HL-60/S4 (cell line): Measurements from ENCODE around the gene SLC25A26.

Experiments
- in situ Hi-C: fragments of 300-500 bp; cut with MboI; formaldehyde crosslinking; loops from 2 replicates; pipeline ENCODE4 v1.14.3; 2022; ENCODE audit warnings: low sequenced_read_pairs

The SLC25A26 gene

DNA sequence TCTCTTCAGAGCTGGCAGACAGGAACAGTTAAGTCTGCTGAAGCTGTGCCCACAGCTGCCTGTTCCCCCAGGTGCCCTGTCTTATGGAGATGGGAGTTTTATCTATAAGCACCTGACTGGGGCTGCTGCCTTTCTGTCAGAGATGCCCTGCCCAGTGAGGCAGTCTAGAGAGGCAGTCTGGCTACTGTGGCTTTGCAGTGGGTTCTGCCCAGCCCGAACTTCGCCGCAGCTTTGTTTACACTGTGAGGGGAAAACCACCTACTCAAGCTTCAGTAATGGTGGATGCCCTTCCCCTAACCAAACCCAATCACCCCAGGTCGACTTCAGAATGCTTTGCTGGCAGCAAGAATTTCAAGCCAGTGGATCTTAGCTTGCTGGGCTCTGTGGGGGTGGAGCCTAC is 91.2 kb downstream of the SLC25A26 start:
- in situ Hi-C loops = no loop called here

DNA sequence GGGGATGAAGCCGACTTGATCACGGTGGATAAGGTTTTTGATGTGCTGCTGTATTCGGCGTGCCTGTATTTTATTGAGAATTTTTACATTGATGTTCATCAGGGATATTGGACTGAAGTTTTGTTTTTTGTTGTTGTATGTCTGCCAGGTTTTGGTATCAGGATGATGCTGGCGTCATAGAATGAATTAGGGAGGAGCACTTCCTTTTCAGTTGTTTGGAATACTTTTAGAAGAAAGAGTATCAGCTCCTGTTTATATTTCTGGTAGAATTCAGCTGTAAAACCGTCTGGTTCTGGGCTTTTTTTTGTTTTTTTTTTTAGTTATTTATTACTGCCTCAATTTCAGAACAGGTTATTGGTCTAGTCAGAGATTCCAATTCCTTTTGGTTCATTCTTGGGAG is 93.7 kb downstream of the SLC25A26 start:
- in situ Hi-C loops = no loop called here

DNA sequence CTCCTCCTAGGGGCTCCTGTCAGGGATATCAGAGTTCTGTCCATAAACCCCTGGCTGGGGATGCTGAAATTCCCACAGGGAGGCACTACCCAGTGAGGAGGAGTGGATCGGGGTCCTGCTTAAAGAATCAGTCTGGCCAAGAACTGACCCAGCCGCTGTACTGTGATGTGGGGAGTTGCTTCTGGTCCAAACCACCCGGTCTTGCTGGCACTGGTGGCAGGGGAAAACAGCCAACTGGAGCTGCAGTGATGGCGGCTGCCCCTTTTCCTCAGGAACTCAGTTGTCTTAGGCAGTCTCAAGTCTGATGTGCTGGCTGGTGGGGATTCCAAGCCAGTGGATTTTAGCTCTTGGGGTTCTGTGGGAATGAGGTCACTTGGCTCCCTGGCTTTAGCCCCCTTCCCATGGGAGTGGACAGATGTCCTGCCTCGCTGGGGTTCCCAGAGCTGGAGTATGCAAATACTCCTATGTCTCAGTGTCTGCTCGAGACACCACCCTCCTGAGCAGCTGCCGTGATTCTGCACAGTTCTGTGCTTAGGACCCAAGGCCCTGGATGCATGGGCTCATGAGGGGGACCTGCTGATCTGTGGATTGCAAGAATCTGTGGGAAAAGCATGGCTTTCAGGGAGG is 97.1 kb downstream of the SLC25A26 start:
- in situ Hi-C loops = no loop called here

DNA sequence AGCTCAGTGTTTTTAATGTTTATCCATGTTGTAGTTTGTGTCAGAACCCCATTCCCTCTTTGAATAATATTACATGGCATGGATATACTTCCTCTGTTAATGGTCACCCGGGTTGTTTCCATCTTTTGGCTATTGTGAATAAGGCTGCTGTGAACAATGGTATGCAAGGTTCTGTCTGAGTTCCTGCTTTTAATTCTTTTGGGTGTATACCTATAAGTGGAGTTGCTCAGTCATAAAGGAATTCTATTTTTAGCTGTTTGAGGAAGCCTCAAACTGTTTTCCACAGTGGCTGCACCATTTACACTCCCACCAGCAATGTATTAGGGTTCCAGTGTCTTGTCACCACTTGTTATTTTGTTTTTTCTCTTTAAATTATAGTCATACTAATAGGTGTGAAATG is 99.6 kb downstream of the SLC25A26 start:
- in situ Hi-C loops = no loop called here

DNA sequence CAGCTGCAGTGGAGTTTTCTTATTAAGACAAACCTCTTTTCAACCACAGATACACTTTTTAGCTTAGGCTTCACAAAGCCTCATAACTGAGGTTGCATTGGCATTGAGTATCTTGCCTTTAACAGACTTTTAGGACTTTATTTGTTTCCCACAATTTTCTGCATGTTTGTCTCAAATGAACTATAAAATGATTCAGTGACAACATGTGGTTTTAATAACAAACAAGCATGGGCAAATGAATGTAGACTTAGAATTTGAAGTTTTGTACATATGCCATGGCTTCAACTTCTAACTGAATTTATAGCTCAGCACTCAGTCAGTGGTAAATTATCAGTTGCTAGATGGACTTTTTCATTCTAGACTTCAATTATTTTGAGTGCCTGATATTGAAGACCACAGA is 101.6 kb downstream of the SLC25A26 start:
- in situ Hi-C loops = no loop called here

DNA sequence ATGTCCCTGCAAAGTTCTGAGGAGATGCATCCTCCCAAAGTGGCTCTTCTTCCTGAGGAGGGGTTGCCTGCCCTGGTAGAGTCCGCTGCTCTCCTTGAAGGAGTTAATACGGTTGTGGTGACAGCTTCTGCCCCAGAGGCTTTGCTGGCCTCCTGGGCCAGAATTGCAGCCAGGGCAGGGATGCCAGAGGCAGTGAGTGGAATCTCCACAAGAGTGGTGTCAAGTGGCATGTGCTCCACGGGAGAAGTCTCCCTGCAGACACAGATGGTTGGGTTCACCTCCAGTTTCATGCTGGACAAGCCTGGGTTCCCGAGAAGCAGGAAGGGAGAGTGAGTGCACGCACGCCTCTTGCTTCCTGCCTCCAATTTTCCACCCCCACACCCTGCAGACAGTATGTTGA is 105.5 kb downstream of the SLC25A26 start:
- in situ Hi-C loops = no loop called here

DNA sequence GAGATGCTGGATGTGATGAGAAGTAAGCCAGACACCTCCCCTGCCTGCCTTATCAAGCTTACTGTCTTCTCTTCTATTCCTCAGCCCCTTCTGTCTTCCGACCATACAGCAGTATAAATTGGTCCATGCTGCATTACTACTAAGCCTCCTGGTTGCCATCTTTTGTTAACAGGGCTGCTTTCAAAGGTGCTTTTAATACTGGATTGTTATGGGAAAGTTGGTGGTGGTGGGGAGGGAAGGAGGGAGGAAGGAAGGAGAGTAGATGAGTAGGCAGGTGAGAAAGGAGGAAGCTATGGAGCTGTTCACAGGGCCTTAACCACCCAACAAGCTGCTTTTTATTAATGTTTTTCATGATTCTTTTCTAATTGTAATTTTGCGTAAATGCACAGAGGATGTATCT is 114.9 kb downstream of the SLC25A26 start:
- in situ Hi-C loops = no loop called here

DNA sequence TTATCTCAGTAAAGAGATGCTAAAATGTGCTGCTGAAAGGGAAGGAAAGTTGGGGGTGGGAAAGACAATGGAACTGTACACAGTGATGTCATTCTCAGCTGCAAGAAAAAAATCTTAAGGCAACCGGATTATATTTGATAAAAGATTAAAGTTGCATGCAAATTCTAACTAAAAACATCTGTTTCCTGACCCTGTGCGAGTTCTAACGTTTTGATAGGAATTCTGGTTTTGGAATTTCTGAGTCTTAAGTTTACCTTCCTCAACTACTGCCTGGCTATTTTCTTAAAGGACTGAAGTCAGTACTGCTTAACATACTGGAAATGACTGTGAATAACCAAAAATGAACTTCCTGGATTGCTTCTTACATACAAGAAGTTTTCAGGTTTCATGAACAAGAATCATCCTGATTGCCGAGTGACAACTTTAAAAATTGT is 115.5 kb downstream of the SLC25A26 start:
- in situ Hi-C loops = no loop called here

DNA sequence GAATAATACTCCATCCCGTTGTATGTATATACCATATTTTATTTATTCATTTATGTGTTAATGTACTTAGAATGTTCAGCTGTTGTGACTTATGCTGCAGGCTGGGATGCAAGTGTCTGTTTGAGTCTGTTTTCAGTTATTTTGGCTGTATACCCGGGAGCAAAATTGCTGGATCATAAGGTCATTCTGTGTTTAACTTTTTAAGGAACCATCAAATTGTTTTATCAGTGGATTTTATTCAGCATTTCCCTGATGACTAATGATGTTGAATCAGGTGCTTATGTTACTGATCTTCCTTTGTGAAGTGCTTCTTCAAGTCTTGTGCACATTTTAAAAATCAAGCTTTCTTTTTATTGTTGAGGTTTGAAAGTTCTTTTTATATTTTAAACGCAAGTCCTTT is 118.1 kb downstream of the SLC25A26 start:
- in situ Hi-C loops = no loop called here

DNA sequence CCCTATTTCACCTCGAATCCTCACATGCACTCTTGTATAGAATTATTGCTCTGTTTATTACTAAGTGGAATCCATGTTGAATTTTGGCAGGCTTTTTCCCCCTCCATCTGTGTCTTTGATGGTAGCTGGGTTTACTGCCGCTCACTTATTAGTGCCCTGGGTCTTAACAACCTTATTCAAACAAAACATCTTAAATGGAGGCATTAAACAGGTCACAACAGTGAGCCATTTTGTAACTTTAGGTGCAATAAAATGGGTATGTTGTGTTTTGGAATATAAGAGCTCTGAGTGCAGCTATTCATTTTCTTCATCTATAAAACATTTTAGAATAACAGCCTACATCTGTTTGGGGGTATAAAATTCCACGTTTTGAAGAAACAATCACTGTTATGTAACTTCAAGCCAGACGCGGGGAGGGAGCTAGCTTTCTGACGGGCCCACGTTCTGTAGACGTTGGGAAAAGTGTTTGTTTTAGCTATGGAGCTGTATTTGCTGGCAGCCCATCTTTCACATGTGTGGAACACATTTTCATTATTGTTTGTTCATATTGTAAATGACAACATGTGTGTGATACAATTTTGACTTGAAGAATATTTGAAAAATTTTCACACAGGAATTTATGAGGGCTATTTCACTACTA is 122.0 kb downstream of the SLC25A26 start:
- in situ Hi-C loops = no loop called here

DNA sequence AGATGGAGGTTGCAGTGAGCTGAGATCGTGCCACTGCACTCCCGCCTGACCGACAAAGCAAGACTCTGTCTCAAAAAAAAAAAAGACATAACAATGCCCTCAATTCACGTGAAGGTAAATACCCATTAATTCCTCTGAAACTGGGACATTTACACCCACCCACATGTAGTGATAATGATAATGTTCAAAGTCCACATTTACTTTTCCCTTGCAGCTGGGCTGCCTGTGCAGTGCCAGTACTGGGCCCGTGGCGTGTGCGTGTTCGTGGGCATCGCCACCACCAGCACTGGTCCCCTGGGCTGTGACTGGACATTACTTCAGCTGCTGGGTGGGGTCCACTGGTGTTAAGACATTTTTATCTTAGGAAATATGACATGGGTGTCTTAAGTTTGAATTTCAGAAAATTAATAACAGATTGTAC is 123.6 kb downstream of the SLC25A26 start:
- in situ Hi-C loops = no loop called here

DNA sequence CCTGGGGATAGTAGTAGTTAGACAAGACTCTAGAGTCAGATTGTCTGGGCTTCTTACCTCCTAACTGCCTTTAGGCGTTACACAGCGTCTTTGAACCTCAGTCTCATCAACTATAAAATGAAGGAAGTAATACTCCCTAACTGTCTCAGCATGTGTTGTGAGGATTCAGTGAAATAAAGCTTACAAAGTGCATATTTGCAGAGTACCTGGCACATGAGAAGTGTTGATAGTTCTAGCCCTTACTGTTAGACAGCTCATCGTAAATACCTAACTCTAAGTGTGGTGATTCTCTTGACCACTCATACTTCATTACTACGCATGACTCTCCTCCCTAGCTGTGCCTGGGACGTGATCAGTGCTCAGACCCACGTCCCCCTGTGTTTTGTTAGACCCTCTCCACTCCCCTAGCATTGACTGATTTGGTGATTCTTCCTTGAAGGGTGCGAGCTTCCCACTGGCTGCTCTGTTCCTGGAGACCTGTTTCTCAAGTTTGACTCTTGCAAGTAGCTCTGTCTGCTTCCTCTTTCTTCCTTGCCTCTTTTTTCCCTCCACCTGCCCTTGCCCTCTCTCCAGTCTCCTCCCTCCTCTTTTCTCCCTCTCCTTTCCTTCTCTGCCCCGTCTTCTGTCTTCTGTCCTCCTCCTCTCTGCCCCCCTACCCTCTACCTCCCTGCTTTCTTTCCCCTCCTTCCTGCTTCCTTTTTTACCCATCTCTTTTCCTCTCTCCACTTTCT is 124.2 kb downstream of the SLC25A26 start:
- in situ Hi-C loops = no loop called here

DNA sequence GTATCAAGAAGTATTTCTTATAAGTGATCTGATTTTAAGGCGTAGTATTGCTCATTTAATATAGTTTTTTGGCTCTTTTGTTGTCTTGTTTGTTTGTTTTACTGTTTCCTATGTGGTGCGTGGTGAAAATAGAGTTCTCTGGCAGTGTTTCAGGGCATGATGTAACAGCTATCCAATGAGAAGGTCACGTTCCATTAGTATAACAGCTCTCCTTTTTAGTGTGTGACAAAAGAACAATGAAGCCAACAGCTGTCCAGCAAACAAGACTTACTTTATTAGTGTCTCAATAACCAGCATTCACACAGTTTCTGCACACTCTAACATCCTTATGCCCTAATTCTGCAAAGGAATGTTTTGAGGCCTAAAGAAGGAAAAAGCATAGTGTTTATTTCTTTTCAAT is 127.9 kb downstream of the SLC25A26 start:
- in situ Hi-C loops = no loop called here

DNA sequence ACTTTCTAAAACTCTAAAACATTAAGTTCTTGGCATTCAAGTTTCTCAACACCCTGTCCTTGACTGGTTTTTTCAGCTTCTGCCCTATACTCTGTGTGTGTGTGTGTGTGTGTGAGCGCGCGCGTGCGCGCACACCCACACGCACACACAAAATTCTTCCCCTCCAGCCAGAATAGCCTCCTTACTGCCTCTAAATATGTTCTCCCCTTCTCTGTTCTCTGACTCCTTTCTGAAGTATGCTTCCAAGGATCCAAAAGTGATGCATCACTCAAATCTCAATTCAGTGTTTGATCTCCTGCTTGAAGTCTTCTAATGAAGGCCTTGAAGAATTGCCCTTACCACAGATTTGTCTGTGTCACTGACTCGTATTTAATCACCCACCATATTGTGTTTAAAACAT is 129.8 kb downstream of the SLC25A26 start:
- in situ Hi-C loops = no loop called here

DNA sequence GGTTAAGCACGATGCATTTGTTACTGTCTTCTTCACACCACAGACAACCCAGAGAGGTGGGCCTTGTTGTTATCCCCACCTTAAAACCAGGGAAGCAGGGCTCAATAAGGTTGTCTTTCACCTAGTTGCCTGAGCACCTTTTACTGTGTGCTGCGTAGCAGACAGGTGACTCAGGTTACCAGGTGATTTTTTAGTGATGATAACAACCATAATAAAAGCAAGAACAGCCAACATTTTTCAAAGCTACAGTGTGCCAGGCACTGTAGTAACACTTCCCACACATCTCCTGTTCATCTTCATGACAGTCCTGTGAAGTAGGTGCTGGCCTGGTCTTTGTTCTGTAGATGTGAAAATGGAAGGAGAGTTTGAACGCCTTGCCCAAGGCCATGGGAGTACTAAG is 132.2 kb downstream of the SLC25A26 start:
- in situ Hi-C loops = no loop called here

DNA sequence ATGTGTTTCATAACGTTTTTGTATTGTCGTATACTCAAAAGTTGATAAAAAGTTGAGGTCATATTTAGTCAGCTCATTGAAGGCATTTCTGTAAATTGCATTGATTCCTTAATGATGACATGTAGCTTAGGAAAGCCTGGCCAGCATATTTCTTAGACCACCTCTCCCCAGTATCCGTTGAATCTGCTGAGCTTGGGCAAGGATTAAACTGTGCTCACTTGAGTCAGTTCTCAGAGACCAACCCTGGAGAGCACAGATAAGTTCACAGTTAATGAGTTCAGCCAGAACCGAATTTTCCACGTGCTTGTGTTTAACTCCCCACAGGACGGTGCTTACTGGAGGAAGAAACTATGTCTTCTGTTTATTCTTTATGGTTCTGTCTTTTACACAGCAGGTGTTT is 132.7 kb downstream of the SLC25A26 start:
- in situ Hi-C loops = no loop called here

DNA sequence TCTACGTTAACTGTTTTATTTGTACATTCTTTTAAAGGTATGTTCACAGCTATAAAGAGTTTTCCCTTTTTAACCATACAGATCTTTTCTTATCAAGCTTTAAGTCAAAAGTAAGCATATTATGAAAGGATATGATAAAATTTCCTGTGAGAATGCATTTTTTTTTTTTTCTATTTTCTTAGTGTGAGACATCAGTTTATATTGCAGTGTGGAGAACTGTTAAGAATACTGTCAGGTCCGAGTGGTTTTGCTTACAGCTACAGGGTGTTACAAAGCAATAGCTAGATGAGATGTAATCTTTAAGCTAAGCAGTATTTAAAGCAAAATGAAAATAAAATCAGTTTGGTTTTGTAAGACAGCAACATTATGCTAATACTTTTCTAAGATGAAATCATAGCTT is 133.2 kb downstream of the SLC25A26 start:
- in situ Hi-C loops = no loop called here

DNA sequence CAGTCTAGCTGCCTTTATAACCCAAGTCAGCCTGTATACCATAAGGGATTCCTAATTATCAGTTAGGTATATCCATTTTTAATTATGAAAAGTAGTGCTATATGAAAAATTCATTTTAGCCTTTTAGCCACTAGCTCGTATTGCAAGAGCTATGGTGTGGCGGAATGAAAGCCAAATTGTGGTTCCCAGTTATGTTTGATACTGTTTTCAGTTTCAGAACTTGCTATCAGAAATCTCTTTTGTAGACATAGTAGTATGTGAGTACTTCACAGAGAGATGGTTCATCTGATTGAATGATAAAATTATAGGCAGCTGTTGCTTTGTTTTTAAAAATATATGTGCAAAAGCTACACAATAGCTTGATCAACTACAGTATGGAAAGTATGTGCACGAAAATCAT is 134.6 kb downstream of the SLC25A26 start:
- in situ Hi-C loops = no loop called here

DNA sequence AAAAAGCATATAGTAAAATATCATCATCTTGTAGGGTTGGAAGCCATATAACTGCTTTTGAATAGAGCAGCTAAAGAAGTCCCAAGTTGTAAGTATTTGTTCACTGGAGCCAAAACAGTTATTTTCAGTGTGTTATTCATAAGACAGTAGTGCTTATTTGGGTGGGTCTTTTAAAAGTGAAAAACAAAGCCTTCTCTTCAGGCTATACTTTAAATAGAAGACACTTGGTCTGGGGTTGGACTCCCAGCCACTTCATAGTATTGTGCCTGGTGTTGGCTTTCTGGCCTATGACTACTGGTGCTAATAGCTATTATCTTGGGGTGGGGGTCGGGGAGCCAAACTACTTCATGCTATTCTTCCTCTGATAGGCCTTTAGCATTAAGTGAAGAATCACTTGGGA is 135.2 kb downstream of the SLC25A26 start:
- in situ Hi-C loops = no loop called here

DNA sequence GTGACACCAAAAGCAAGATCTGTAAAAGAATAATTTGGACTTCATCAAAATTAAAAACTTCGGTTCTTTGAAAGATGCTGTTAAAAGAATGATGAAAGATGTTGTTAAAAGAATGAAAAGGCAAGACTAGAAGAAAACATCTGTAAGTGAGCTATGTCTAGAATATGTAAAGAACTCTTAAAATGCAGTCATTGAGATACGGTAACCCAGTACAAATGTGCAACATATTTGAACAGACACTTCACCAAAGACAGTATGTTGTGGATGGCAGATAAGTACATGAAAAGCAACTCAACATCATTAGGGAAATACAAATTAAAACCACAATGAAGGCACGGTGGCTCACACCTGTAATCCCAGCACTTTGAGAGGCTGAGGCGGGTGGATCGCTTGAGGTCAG is 140.6 kb downstream of the SLC25A26 start:
- in situ Hi-C loops = no loop called here

DNA sequence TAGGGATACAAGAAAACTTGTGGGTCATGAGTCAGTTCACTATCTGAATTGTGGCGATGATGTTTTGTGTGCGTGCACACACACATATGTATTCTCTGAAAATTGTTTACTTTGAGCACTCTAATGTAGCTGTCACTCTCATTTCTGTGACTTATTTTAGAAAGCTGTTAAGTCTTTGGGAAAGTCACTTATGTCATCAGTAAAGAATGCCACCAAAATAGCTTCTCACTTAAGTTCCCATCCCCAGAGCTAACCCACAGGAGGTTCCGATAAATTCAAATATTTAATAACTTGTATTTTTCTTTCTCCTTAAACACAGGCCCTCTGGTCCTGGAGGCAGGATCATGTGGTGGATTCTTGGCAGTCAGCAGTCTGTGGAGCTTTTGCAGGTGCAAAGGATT is 141.7 kb downstream of the SLC25A26 start:
- in situ Hi-C loops = no loop called here

DNA sequence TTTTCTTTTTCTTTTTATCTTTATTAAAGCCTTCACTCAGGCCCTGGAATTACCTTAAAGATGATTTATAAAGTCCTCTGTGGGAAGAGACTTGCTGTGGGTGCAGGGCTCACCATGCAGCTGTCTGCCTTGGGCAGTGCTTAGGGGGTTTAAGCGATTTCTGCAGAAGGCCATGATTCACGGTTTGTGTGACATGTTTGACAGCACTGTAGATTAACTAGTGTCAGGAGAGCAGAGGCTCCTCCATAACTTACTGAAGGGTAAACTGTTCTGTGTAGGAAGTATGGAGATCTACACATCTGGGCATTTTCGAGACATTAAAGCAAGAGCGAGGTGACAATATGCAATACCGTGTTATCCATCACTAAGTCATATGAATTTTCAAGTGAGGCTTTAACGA is 142.3 kb downstream of the SLC25A26 start:
- in situ Hi-C loops = no loop called here
